Measurements from ENCODE around the gene CARD10. TPM values are rescaled to one million over a fixed set of nuclear protein-coding genes. Genes with fewer than 3 reads are reported as not detected.

Gene CARD10
- total and polyA plus RNA-seq, 4 donors = 7.8 to 14.0 (median 8.4) TPM

DNA sequence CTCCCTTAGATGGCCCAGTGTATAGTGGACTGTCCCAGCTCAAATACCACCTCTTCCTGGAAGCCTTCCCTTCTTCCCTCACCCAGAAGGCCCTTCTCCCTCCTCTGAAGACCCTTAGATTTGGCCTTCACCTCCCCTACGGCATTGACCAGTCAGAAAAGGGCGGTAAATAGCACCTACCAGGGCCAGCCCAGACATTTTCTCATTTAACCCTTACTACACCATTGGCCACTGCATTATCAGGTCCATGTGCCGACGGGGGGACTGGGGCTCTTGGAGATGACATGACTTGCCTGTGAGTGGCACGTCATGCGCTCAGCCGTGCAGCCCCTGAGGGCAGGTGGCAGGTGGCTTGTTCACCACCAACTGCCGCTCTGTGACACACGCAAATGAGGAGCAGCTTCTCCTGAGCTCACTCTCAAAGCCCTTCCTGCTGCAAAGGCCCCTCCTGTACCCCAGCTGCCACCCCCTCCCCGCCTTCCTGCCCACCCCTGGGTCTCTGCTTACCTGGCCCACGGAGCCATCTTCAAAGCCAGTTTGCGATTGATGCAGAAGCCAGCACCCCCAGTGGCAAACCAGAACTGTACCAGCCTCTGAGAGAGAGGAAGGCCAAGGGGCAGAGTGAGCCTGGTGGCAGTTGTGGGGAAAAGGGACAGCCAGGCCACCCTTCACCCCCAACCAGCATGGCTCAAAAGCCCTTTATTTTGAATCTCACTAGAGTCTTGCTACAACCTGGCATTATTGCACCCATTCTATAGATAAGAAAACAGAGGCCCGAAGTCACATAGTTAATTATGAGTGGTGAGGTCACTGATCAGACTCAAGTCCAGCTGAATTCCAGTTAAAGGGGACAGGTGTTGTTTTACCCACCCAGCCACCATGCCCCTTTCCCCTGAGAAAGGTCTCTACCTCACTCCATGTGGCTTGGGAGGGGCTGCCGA is 42.6 kb downstream of the CARD10 start (continued):
- TF ChIP-seq, protein P1, sequence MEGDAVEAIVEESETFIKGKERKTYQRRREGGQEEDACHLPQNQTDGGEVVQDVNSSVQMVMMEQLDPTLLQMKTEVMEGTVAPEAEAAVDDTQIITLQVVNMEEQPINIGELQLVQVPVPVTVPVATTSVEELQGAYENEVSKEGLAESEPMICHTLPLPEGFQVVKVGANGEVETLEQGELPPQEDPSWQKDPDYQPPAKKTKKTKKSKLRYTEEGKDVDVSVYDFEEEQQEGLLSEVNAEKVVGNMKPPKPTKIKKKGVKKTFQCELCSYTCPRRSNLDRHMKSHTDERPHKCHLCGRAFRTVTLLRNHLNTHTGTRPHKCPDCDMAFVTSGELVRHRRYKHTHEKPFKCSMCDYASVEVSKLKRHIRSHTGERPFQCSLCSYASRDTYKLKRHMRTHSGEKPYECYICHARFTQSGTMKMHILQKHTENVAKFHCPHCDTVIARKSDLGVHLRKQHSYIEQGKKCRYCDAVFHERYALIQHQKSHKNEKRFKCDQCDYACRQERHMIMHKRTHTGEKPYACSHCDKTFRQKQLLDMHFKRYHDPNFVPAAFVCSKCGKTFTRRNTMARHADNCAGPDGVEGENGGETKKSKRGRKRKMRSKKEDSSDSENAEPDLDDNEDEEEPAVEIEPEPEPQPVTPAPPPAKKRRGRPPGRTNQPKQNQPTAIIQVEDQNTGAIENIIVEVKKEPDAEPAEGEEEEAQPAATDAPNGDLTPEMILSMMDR (IDR thresholded peaks at IDR 0.05; ENCODE audit: low read depth, low read length, missing input control) = no peak
- TF ChIP-seq YY1 (IDR thresholded peaks at IDR 0.05) (no peak), HNF4A (conservative IDR thresholded peaks at IDR 0.05) (no peak), SP1 (IDR thresholded peaks at IDR 0.05) (no peak), TAF1 (conservative IDR thresholded peaks at IDR 0.05) (no peak), GABPA (IDR thresholded peaks at IDR 0.05 in 1 of 2, conservative IDR thresholded peaks at IDR 0.05 in 1 of 2) (no peak), HNF4G (IDR thresholded peaks at IDR 0.05) (no peak), FOXA1 (IDR thresholded peaks at IDR 0.05) (no peak), RAD21 (IDR thresholded peaks at IDR 0.05) (no peak), NR2F2 (IDR thresholded peaks at IDR 0.05) (no peak), FOXA2 (IDR thresholded peaks at IDR 0.05) (no peak)
- TF ChIP-seq, protein P2, sequence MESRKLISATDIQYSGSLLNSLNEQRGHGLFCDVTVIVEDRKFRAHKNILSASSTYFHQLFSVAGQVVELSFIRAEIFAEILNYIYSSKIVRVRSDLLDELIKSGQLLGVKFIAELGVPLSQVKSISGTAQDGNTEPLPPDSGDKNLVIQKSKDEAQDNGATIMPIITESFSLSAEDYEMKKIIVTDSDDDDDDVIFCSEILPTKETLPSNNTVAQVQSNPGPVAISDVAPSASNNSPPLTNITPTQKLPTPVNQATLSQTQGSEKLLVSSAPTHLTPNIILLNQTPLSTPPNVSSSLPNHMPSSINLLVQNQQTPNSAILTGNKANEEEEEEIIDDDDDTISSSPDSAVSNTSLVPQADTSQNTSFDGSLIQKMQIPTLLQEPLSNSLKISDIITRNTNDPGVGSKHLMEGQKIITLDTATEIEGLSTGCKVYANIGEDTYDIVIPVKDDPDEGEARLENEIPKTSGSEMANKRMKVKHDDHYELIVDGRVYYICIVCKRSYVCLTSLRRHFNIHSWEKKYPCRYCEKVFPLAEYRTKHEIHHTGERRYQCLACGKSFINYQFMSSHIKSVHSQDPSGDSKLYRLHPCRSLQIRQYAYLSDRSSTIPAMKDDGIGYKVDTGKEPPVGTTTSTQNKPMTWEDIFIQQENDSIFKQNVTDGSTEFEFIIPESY (IDR thresholded peaks at IDR 0.05) = no peak

DNA sequence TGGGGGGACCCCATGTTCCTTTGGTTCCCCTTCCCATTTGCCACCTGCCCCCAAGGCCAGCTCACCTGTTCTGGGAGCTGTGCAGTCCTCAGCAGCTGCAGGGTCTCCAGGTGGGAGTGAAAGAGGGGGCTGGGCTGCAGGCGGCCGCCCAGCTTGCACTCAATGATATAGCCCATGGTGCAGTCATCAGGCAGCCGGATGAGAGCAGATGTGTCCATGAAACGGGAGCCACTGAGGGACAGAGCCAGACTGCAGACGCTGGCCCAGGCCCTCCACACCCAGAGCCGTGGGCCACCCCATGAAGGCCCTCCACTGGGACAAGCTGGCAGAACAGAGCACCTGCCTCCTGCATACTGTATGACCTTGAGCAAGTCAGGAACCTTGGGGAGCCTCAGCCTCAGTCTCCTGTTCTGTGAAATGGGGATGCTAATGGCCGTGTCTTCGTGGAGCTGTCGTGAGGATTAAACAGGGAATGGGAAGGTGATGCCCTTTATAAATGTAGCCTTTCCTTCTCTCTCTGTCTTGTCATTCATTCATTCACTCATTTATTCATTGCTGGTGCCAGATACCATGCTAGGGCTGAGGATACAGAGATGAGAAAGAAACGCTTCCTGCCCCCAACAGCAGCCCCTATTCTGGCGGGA is 44.6 kb downstream of the CARD10 start:
- TF ChIP-seq RAD21 (IDR thresholded peaks at IDR 0.05) (no peak), HNF4A (conservative IDR thresholded peaks at IDR 0.05) (no peak), NR2F2 (IDR thresholded peaks at IDR 0.05) (no peak), YY1 (IDR thresholded peaks at IDR 0.05) (no peak)
- TF ChIP-seq, protein P1 (IDR thresholded peaks at IDR 0.05; ENCODE audit: low read depth, low read length, missing input control) = no peak
- TF ChIP-seq, protein P2 (IDR thresholded peaks at IDR 0.05) = no peak
- Histone ChIP-seq H3K4me1 (ENCODE audit: control insufficient read depth in 4 of 4, insufficient read depth in 4 of 4, low read length in 3 of 4) (no peaks in the 10 kb centered on the region), H3K4me3 (ENCODE audit: low read depth in 1 of 3, low read length in 3 of 3) (no peak overlapping the region), H3K27me3 (ENCODE audit: control insufficient read depth in 4 of 4, insufficient read depth in 4 of 4, low read length in 3 of 4) (no peaks in the 10 kb centered on the region), H3K36me3 (ENCODE audit: control insufficient read depth in 4 of 4, insufficient read depth in 3 of 4, low read depth in 1 of 4, low read length in 3 of 4) (peaks cover 0 to 3% (median 0%) of the 10 kb centered on the region in 4 donors), H3K9ac (ENCODE audit: low read depth in 1 of 2, low read length in 2 of 2) (no peak overlapping the region), H3K9me3 (ENCODE audit: control insufficient read depth in 4 of 4, low read length in 3 of 4) (no peaks in the 10 kb centered on the region), H3K27ac (ENCODE audit: low read depth in 1 of 2, low read length in 2 of 2) (no peak overlapping the region)
- no peak for DNase-seq (ENCODE audit: low spot score)
- 91% methylated on average over 11 of the region's 11 CpGs for WGBS

Data from liver (tissue), 9 donors.